ENCODE results near the gene COL19A1.
"Not testable (repeated sequence)": the region's sequence is repeated elsewhere in the genome, so short reads cannot be mapped to it uniquely, and the experiment has no call there.

Gene COL19A1

GRCh38 chr6:69913361-69913760 lies 47.0 kb downstream of the COL19A1 start:
- DNase-seq: no peak
- TF ChIP-seq, protein P1, sequence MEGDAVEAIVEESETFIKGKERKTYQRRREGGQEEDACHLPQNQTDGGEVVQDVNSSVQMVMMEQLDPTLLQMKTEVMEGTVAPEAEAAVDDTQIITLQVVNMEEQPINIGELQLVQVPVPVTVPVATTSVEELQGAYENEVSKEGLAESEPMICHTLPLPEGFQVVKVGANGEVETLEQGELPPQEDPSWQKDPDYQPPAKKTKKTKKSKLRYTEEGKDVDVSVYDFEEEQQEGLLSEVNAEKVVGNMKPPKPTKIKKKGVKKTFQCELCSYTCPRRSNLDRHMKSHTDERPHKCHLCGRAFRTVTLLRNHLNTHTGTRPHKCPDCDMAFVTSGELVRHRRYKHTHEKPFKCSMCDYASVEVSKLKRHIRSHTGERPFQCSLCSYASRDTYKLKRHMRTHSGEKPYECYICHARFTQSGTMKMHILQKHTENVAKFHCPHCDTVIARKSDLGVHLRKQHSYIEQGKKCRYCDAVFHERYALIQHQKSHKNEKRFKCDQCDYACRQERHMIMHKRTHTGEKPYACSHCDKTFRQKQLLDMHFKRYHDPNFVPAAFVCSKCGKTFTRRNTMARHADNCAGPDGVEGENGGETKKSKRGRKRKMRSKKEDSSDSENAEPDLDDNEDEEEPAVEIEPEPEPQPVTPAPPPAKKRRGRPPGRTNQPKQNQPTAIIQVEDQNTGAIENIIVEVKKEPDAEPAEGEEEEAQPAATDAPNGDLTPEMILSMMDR (IDR thresholded peaks at IDR 0.05): no peak
- Histone ChIP-seq H3K4me3 (no peak overlapping the region), H3K27ac (no peak overlapping the region), H3K4me1 (no peaks in the 10 kb centered on the region), H3K9me3 (no peaks in the 10 kb centered on the region), H3K27me3 (no peaks in the 10 kb centered on the region), H3K36me3 (no peaks in the 10 kb centered on the region)
- intact Hi-C loops (cut with DNase I; ENCODE audit: low total_unique reads): no loop called here

- no peaks in the 10 kb centered on the region for H3K9me3 ChIP-seq
- H3K4me1 ChIP-seq: no peaks in the 10 kb centered on the region
- intact Hi-C loops (cut with DNase I; ENCODE audit: low total_unique reads): no loop called here
- DNase-seq: no peak
- peak overlapping the region in 1 of 2 donors; percentile 4 for H3K27ac ChIP-seq
- H3K4me3 ChIP-seq: no peak overlapping the region
- H3K27me3 ChIP-seq: no peaks in the 10 kb centered on the region
- no peaks in the 10 kb centered on the region for H3K36me3 ChIP-seq
- TF ChIP-seq, protein P1 (IDR thresholded peaks at IDR 0.05): no peak
Measured at GRCh38 chr6:69914015-69914485, 47.7 kb downstream of the COL19A1 start.

DNA sequence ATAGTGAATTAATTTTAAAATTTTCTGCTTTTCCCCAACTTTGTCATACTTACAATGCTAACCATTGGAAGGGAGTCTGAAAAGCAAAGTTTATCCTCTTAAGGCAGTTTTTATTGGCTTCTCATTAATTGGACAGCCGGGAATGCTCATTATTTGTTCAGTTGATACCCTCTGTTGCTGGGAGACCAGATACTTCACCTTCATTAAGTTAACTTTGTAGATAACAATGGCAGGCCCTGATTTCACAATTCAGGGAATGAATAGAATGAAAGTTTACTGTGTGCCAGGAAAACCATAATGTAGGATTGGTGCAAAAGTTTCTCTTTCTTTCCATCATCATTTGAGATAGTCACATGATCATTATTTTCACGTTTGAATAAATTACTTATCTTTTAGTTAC lies 49.0 kb downstream of the COL19A1 start:
- TF ChIP-seq, protein P1 (IDR thresholded peaks at IDR 0.05): no peak
- intact Hi-C loops (cut with DNase I; ENCODE audit: low total_unique reads): no loop called here
- Histone ChIP-seq H3K4me1 (no peaks in the 10 kb centered on the region), H3K9me3 (no peaks in the 10 kb centered on the region), H3K27ac (no peak overlapping the region), H3K27me3 (no peaks in the 10 kb centered on the region), H3K36me3 (no peaks in the 10 kb centered on the region), H3K4me3 (no peak overlapping the region)
- DNase-seq: no peak

DNA sequence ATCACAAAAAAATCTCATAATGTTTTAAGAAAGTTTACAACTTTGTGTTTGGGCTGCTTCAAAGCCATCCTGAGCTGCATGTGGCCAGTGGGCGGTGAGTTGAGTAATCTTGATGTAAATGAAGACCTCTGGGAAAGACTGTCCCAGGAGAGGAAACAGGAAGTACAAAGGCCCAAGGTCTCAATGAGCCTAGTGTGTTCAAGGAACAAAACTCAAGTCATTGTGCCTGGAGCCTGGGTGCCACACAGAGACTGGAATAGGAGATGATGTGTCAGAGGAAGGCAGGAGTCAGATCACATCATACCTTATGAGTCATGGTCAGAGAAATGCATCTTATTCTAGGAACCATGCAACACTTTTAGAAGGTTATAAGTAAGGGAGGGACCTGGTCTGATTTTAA lies 51.5 kb downstream of the COL19A1 start:
- DNase-seq: no peak
- Histone ChIP-seq H3K4me1 (no peaks in the 10 kb centered on the region), H3K27me3 (no peaks in the 10 kb centered on the region), H3K9me3 (no peaks in the 10 kb centered on the region), H3K4me3 (no peak overlapping the region), H3K27ac (no peak overlapping the region), H3K36me3 (no peaks in the 10 kb centered on the region)
- intact Hi-C loops (cut with DNase I; ENCODE audit: low total_unique reads): no loop called here
- TF ChIP-seq, protein P1 (IDR thresholded peaks at IDR 0.05): no peak

DNA sequence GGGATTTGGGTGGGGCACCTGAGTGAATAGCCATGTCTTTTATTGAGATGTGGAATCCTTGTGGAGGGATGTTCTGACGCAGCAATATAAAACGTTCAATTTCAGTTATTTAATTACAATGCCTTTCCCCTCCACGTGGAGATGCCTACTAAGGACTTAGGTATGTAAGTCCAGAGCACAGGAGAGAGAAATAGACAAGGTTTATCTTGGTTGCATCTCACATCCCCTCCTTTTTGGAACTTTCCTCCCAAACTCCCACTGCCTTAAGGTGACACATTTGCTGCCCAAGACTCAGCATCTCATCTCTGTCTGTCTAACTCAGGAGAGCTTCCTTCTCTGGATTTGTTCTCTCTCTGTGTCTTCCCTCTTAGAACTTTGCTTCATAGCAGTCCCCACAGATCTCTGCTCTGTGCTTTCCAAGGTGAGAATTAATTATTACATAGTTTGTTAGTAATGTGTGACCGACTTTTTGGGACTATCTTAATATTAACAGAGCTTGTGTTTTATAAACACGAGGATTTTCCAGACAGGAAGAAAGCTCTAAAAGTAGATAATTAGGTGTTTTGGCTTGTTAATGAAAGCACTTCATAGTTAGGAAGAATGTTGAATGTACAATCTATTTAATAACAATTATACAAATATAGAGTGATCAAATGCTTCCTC lies 52.6 kb downstream of the COL19A1 start:
- no peaks in the 10 kb centered on the region for H3K36me3 ChIP-seq
- H3K9me3 ChIP-seq: no peaks in the 10 kb centered on the region
- DNase-seq: no peak
- no peak overlapping the region for H3K4me3 ChIP-seq
- no peaks in the 10 kb centered on the region for H3K27me3 ChIP-seq
- no peaks in the 10 kb centered on the region for H3K4me1 ChIP-seq
- TF ChIP-seq, protein P1 (IDR thresholded peaks at IDR 0.05): no peak
- intact Hi-C loops (cut with DNase I; ENCODE audit: low total_unique reads): no loop called here
- no peak overlapping the region for H3K27ac ChIP-seq

DNA sequence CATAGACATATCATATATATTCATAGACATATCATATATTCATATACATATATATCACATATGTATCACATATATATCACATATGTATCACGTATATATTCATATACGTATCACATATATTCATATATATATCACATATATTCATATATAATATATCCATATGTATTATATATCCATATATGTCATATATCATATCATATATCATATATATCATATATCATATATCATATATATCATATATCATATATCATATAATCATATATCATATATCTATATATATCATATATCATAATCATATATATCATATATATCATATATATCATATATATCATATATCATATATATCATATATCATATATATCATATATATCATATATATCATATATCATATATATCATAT lies 54.7 kb downstream of the COL19A1 start:
- H3K27me3 ChIP-seq; H3K27ac ChIP-seq; H3K4me1 ChIP-seq; H3K4me3 ChIP-seq; H3K9me3 ChIP-seq; DNase-seq; H3K36me3 ChIP-seq; intact Hi-C loops (cut with DNase I; ENCODE audit: low total_unique reads): not testable (repeated sequence)

DNA sequence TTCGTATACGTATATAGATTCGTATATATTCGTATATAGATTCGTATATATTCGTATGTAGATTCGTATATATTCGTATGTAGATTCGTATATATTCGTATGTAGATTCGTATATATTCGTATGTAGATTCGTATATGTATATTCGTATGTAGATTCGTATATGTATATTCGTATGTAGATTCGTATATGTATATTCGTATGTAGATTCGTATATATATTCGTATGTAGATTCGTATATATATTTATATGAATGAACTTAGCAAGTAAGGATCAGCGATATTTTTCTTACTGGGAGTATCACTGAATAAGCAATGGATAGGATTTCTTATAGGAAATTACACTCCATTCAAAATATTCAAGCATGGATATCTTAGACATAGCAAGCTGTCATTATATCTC lies 55.3 kb downstream of the COL19A1 start:
- DNase-seq; H3K27me3 ChIP-seq; H3K4me3 ChIP-seq; H3K4me1 ChIP-seq; H3K36me3 ChIP-seq; H3K27ac ChIP-seq; intact Hi-C loops (cut with DNase I; ENCODE audit: low total_unique reads); H3K9me3 ChIP-seq: not testable (repeated sequence)
